T-helper 9 cell (primary cell): ENCODE measurements around the gene FAM47C.
"Not testable (repeated sequence)": the region's sequence is repeated elsewhere in the genome, so short reads cannot be mapped to it uniquely, and the experiment has no call there.

Source experiments
- DNase-seq: peaks from one replicate; pipeline ENCODE4 v3.0.0-alpha.2; 2020
- total RNA-seq, 2 donors: gene quantifications; one replicate each; lab custom pipeline; 2026; lab: John Stamatoyannopoulos, UW

Gene FAM47C
- 0 reads per million in 2 donors for total RNA-seq

- not testable (repeated sequence) for DNase-seq
Observed at GRCh38 chrX:37008182-37008581, at the start of gene FAM47C. TSS of gene FAM47C (plus strand) at chrX:37008366. CDS start at chrX:37008411, 45 bp downstream.

- DNase-seq, result no peak
Observed at GRCh38 chrX:36961590-36961989, 46.6 kb upstream of the FAM47C start.

GRCh38 chrX:36963069-36963808, 44.9 kb upstream of the FAM47C start:
- DNase-seq, result no peak

- DNase-seq, result no peak
Observed at GRCh38 chrX:36963852-36964251, 44.3 kb upstream of the FAM47C start.

GRCh38 chrX:36973575-36973974, 34.6 kb upstream of the FAM47C start:
- no peak for DNase-seq

GRCh38 chrX:36974911-36975310, 33.3 kb upstream of the FAM47C start:
- DNase-seq, result no peak

- no peak for DNase-seq
Observed at GRCh38 chrX:36978886-36979285, 29.3 kb upstream of the FAM47C start.

GRCh38 chrX:36983831-36984230, 24.3 kb upstream of the FAM47C start:
- no peak for DNase-seq

- not testable (repeated sequence) for DNase-seq
Observed at GRCh38 chrX:36985416-36986209, 22.6 kb upstream of the FAM47C start.

GRCh38 chrX:36986231-36986630, 21.9 kb upstream of the FAM47C start:
- DNase-seq, result no peak

- DNase-seq, result not testable (repeated sequence)
Observed at GRCh38 chrX:36987212-36987611, 21.0 kb upstream of the FAM47C start.

GRCh38 chrX:37000140-37000539, 8.0 kb upstream of the FAM47C start:
- no peak for DNase-seq

- no peak for DNase-seq
Observed at GRCh38 chrX:37010496-37010895, 2.3 kb downstream of the FAM47C start.

GRCh38 chrX:37034260-37034659, 26.1 kb downstream of the FAM47C start:
- DNase-seq, result not testable (repeated sequence)

- not testable (repeated sequence) for DNase-seq
Observed at GRCh38 chrX:37036674-37037220, 28.6 kb downstream of the FAM47C start.

- DNase-seq, result not testable (repeated sequence)
Observed at GRCh38 chrX:37038814-37039213, 30.6 kb downstream of the FAM47C start.

- not testable (repeated sequence) for DNase-seq
Observed at GRCh38 chrX:37042956-37043885, 35.1 kb downstream of the FAM47C start.

- no peak for DNase-seq
Observed at GRCh38 chrX:37047776-37048175, 39.6 kb downstream of the FAM47C start.

GRCh38 chrX:37057572-37057971, 49.4 kb downstream of the FAM47C start:
- DNase-seq, result not testable (repeated sequence)

GRCh38 chrX:37060999-37061398, 52.8 kb downstream of the FAM47C start:
- DNase-seq, result no peak
